IPS DF 19.7 (cell line): Measurements from ENCODE around the gene BUB1B.
"Not testable (repeated sequence)": the region's sequence is repeated elsewhere in the genome, so short reads cannot be mapped to it uniquely, and the experiment has no call there.

Experiments used
- DNase-seq: peaks from one replicate; pipeline ENCODE4 v3.0.0-alpha.2; 2013; ENCODE audit warnings: low read depth, low spot score

Gene BUB1B

GRCh38 chr15:40136470-40137302, 24.2 kb upstream of the BUB1B start:
- no peak for DNase-seq

- DNase-seq, result no peak
These were observed 23.3 kb upstream of the BUB1B start for GRCh38 chr15:40137303-40138200.

GRCh38 chr15:40138201-40138570, 22.7 kb upstream of the BUB1B start:
- not testable (repeated sequence) for DNase-seq

GRCh38 chr15:40142428-40142827, 18.4 kb upstream of the BUB1B start:
- no peak for DNase-seq

- no peak for DNase-seq
These were observed 14.8 kb upstream of the BUB1B start for GRCh38 chr15:40146037-40146436.

- no peak for DNase-seq
These were observed 11.5 kb upstream of the BUB1B start for GRCh38 chr15:40149339-40149738.

GRCh38 chr15:40150163-40150925, 10.5 kb upstream of the BUB1B start:
- no peak for DNase-seq

GRCh38 chr15:40151499-40151898, 9.4 kb upstream of the BUB1B start:
- no peak for DNase-seq

- no peak for DNase-seq
These were observed 8.9 kb upstream of the BUB1B start for GRCh38 chr15:40151991-40152390.

- DNase-seq, result peak; percentile 47
These were observed 6.0 kb upstream of the BUB1B start for GRCh38 chr15:40154821-40155220.

- peak; percentile 91 for DNase-seq
These were observed 5.5 kb upstream of the BUB1B start for GRCh38 chr15:40155270-40155910.

- DNase-seq, result no peak
These were observed 3.0 kb upstream of the BUB1B start for GRCh38 chr15:40157778-40158447.

GRCh38 chr15:40160021-40160420, 848 bp upstream of the BUB1B start:
- no peak for DNase-seq

- no peak for DNase-seq
These were observed 973 bp downstream of the BUB1B start for GRCh38 chr15:40161693-40162391.

- DNase-seq, result no peak
These were observed 1.7 kb downstream of the BUB1B start for GRCh38 chr15:40162552-40162951.

GRCh38 chr15:40163657-40164416, 3.0 kb downstream of the BUB1B start:
- no peak for DNase-seq

GRCh38 chr15:40167374-40167773, 6.5 kb downstream of the BUB1B start:
- not testable (repeated sequence) for DNase-seq

GRCh38 chr15:40175160-40175559, 14.3 kb downstream of the BUB1B start:
- DNase-seq, result no peak

- no peak for DNase-seq
These were observed 21.6 kb downstream of the BUB1B start for GRCh38 chr15:40182358-40183029.
